ENCODE data around the gene MZF1.

Gene MZF1

GRCh38 chr19:58555920-58556621 is 17.1 kb downstream of the MZF1 start:
- peaks cover 44% of the 10 kb centered on the region for H3K4me1 Mint-ChIP-seq
- H3K4me3 Mint-ChIP-seq, result peak overlapping the region; percentile 91 to 98 (median 96)
- peaks cover 4% of the 10 kb centered on the region for H3K27me3 Mint-ChIP-seq (ENCODE audit: low read depth)
- peaks cover 35% of the 10 kb centered on the region for H3K36me3 Mint-ChIP-seq (ENCODE audit: low read depth)
- TF ChIP-seq CTCF (IDR thresholded peaks at IDR 0.05; ENCODE audit: unreplicated experiment in 3 of 3), result no peak
- H3K27ac Mint-ChIP-seq, result peak overlapping the region; percentile 98 to 100 (median 100)
- H3K9me3 Mint-ChIP-seq, result no peaks in the 10 kb centered on the region

- Mint-ChIP-seq H3K4me3 (peak overlapping the region; percentile 97 to 98 (median 97)), H3K27ac (peak overlapping the region; percentile 98 to 99 (median 99)), H3K4me1 (peaks cover 44% of the 10 kb centered on the region), H3K9me3 (no peaks in the 10 kb centered on the region), H3K27me3 (ENCODE audit: low read depth) (peaks cover 4% of the 10 kb centered on the region), H3K36me3 (ENCODE audit: low read depth) (peaks cover 38% of the 10 kb centered on the region)
- no peak for TF ChIP-seq CTCF (IDR thresholded peaks at IDR 0.05; ENCODE audit: unreplicated experiment in 3 of 3)
These were observed 17.7 kb downstream of the MZF1 start for GRCh38 chr19:58555369-58555885.

- Mint-ChIP-seq H3K36me3 (ENCODE audit: low read depth) (peaks cover 42% of the 10 kb centered on the region), H3K4me3 (peak within 1 kb of the TSS; percentile 97 to 98 (median 97)), H3K4me1 (peaks cover 42% of the 10 kb centered on the region), H3K9me3 (no peaks in the 10 kb centered on the region), H3K27me3 (ENCODE audit: low read depth) (peaks cover 4% of the 10 kb centered on the region), H3K27ac (peak within 1 kb of the TSS; percentile 98 to 99 (median 99))
- TF ChIP-seq CTCF (IDR thresholded peaks at IDR 0.05; ENCODE audit: unreplicated experiment in 3 of 3), result no peak
These were observed 18.4 kb downstream of the MZF1 start, which contains the start of gene CHMP2A for GRCh38 chr19:58554494-58555368. Gene CHMP2A (minus strand): TSS chr19:58555105. CDS start chr19:58554212, 893 bp downstream.

DNA sequence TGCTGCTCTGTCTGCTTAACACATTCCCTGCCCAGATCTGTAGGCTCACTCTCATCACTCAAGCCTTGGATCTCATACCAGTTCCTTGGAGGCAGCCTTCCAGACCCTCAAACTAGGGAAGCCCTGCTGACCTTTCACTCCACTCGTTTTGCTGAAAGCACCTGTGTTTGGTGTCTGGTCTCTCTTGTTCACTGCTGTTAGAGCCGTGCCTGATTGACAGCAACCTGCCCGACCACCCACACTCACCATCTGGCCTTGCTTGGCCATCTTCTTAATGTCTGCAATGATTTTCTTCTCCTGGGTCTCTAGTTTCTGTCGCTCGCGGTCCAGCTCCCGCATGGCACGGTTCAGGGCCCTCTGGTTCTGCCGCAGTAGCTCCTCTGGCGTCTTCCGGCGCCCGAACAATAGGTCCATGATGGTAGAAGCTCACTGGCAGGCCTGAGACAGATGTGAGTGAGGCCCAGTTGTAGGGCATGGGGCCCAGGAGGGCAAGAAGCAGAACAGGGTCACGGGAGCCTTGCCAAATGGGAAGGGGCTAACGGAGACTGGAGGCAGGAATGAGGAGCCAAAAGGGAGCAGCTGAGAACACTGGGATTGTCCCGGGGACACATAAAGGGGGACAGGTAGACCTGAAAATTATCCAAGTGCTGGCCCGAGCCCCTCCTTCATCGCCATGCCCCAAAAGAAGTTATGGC is 19.2 kb downstream of the MZF1 start:
- H3K27ac Mint-ChIP-seq, result peak overlapping the region; percentile 98 to 99 (median 99)
- peaks cover 39% of the 10 kb centered on the region for H3K4me1 Mint-ChIP-seq

More for the DNA sequence above, 19.2 kb downstream of the MZF1 start:
- TF ChIP-seq CTCF (IDR thresholded peaks at IDR 0.05; ENCODE audit: unreplicated experiment in 3 of 3), result no peak
- Mint-ChIP-seq H3K4me3 (peak overlapping the region; percentile 97 to 98 (median 97)), H3K36me3 (ENCODE audit: low read depth) (peaks cover 47% of the 10 kb centered on the region), H3K27me3 (ENCODE audit: low read depth) (peaks cover 4% of the 10 kb centered on the region), H3K9me3 (no peaks in the 10 kb centered on the region)

Measured in nephron (organoid).